ENCODE data around the gene KRT28.
A peak's percentile ranks its signal among the peaks of the same experiment; 100 is the strongest.
"Not testable (repeated sequence)": the region's sequence is repeated elsewhere in the genome, so short reads cannot be mapped to it uniquely, and the experiment has no call there.

KRT28 gene

DNA sequence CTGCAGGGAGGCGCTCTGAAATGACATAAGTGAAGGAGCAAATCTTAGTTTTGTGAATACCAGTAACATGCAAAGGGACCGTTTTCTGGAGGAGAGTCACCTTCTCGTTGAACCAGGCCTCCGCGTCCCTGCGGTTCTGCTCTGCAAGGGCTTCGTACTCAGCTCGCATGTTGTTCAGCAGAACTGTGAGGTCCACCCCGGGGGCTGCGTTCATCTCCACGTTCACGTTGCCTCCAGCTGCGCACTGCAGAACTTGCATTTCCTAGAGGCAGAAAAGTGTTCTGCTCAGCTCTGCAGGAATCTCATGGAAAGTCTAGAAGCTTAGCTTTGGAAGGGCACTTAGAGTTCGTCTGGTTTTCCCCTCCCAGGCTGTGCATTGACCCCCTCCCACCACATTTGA is 48.7 kb downstream of the KRT28 start:
- H3K4me3 Mint-ChIP-seq: no peak overlapping the region
- no peaks in the 10 kb centered on the region for H3K4me1 Mint-ChIP-seq
- no peak for DNase-seq
- TF ChIP-seq, protein P1, sequence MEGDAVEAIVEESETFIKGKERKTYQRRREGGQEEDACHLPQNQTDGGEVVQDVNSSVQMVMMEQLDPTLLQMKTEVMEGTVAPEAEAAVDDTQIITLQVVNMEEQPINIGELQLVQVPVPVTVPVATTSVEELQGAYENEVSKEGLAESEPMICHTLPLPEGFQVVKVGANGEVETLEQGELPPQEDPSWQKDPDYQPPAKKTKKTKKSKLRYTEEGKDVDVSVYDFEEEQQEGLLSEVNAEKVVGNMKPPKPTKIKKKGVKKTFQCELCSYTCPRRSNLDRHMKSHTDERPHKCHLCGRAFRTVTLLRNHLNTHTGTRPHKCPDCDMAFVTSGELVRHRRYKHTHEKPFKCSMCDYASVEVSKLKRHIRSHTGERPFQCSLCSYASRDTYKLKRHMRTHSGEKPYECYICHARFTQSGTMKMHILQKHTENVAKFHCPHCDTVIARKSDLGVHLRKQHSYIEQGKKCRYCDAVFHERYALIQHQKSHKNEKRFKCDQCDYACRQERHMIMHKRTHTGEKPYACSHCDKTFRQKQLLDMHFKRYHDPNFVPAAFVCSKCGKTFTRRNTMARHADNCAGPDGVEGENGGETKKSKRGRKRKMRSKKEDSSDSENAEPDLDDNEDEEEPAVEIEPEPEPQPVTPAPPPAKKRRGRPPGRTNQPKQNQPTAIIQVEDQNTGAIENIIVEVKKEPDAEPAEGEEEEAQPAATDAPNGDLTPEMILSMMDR (IDR thresholded peaks at IDR 0.05): no peak
- no peaks in the 10 kb centered on the region for H3K36me3 Mint-ChIP-seq (ENCODE audit: low read depth)
- peaks cover 31% of the 10 kb centered on the region for H3K27me3 Mint-ChIP-seq (ENCODE audit: low read depth, poor library complexity)
- H3K27ac Mint-ChIP-seq: peak overlapping the region; percentile 48
- no peaks in the 10 kb centered on the region for H3K9me3 Mint-ChIP-seq

DNA sequence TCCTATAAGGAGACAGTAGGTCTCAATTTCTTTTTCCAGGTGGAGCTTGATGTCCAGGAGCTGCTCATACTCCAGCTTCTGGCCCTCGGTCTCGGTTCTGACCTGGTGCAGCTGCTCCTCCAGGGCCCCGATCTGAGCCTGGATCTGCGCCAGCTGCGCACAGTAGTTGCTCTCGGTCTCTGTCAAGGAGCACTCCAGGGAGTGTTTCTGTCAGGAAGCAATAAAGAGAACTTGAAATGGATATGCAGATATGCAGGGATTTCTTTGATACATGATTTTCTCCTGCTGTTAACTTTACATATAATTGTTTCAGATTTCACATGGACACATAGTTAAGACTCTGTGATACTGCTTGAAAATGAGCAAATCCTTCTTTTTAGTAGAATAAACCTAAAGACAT is 49.4 kb downstream of the KRT28 start:
- DNase-seq: no peak
- Mint-ChIP-seq H3K4me3 (no peak overlapping the region), H3K36me3 (ENCODE audit: low read depth) (no peaks in the 10 kb centered on the region), H3K4me1 (no peaks in the 10 kb centered on the region), H3K9me3 (no peaks in the 10 kb centered on the region), H3K27ac (no peak overlapping the region), H3K27me3 (ENCODE audit: low read depth, poor library complexity) (peaks cover 36% of the 10 kb centered on the region)
- TF ChIP-seq, protein P1 (IDR thresholded peaks at IDR 0.05): no peak

DNA sequence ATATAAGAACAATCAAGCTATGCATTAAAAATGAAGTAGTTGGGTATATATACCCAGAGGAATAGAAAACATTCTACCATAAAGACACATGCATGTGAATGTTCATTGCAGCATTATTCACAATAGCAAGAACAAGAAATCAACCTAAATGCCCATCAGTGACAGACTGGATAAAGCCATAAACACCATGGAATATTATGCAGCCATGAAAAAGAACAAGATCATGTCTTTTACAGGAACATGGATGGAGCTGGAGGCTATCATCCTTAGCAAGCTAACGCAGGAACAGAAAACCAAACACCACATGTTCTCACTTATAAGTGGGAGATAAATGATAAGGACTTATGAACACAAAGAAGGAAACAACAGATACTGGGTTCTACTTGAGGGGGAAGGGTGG is 51.1 kb downstream of the KRT28 start:
- not testable (repeated sequence) for H3K4me1 Mint-ChIP-seq; H3K36me3 Mint-ChIP-seq (ENCODE audit: low read depth); DNase-seq; H3K9me3 Mint-ChIP-seq; H3K27ac Mint-ChIP-seq; H3K4me3 Mint-ChIP-seq
- H3K27me3 Mint-ChIP-seq (ENCODE audit: low read depth, poor library complexity): peaks cover 45% of the 10 kb centered on the region
